NOMO-1 treated with dmso at 0.1 percent for 144 hours (cell line): ENCODE results near the gene HOXC5.
A peak's percentile ranks its signal among the peaks of the same experiment; 100 is the strongest.

Source experiments
- DNase-seq: peaks from one replicate; lab custom pipeline; 2025; ENCODE audit not compliant: unreplicated experiment; lab: John Stamatoyannopoulos, UW

The HOXC5 gene

DNA sequence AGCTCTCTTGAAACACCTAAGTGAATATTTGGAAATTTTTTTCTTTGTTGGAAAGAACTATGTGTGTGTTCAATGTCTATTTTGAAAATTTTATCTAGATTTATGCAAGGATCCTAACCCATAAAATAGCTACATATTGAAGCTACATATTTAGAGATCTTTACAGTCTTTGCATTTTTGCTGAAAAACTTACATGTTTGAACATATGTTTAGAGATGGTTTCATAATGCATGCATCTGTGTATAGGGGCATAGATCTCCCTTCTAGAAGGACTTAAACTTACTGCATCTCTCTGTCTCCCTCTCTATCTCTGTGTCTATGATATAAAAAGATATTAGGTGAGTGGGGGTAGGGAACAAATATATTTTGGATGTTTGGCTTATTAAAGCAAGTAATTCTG is 12.6 kb downstream of the HOXC5 start:
- no peak for DNase-seq

GRCh38 chr12:54045868-54046521 is 13.1 kb downstream of the HOXC5 start:
- no peak for DNase-seq

GRCh38 chr12:54046809-54047159 is 13.9 kb downstream of the HOXC5 start:
- no peak for DNase-seq

DNA sequence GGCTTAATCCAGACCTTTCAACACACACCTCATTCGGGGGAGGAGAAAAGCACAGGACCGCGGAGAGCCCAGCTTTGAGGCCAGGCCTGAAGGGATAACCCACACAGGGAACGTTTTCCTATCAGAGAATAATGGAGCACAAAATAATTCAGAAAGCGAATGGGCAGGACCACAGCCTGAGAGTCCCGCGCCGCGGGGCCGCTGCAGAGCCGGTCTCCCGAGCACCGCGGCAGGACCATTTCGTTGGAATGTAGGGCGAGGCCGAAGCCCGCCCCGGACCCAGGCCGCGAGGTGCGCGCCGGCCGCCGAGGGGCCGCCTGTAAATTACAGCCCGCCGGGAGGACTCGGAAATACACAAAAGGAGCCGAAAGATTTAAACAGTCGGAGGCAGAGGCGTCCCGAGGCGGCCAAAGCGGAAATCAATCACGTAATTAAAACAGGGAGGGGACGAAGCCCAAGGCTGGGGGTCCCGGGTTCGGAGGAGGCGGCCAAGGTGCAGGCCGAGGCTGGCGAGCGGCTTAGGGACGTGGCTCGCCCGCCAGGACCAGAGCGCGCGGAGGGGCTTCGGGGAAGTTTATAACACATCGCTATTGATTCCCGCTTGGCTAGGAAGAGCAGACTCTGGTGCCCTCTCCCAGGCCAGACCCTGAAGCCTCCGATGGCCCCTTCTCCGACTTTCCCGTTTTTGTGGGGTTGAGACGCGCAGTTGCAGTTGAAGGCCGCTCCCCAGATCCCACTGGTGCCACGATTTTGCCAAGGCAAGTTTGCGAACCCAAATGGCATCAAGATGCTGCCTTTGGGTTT is 14.5 kb downstream of the HOXC5 start:
- DNase-seq = no peak

- DNase-seq = no peak
These were observed 15.1 kb downstream of the HOXC5 start for GRCh38 chr12:54047964-54048303.

DNA sequence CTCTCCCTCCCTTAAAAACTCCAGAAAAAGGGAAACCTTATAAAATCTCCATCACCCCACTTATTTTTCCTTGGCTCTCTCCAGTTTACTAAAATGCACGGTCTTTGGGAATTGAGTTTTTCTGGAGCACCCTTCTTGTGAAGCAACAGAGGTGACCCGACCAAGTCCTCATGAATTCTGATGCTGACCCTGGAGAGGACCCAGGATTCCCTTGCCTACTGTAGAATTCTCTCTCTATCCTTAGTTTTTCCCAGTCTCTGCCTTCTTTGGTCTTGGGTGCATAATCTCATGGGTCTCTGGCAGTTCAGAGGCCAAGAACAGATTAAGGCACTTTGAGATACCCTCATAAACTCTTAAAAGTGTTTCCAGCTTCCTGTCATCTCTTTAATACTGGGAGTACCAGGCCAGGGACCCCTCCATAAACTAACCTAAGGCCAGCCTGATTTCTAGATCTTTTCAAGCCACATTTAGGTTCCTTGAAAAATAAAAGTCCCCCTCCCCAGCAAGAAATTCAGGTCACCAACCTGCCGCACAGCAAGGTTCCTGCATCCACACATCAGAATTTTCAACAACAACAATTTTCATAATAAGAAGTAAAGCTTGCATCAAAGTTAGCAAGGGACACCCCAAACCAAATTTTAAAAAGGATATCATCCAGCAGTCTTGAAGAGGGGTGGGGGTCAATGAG is 15.7 kb downstream of the HOXC5 start:
- no peak for DNase-seq

GRCh38 chr12:54049108-54049507 is 16.3 kb downstream of the HOXC5 start:
- DNase-seq = no peak

DNA sequence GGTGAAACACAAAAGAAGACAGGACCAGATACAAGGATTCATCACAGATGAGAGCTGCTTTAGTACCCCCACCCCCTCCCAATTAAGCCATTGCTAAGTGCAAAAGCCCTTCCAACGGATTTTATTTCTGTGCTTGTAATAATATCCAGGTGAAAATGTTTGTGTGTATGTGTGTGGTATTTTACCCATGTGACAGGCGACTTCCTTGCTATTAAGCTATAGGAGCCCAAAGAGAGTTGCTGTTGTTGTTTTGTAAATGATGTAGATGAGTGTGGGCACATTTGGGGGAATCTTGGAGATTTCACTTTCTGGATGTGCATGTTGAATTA is 17.6 kb downstream of the HOXC5 start:
- no peak for DNase-seq

DNA sequence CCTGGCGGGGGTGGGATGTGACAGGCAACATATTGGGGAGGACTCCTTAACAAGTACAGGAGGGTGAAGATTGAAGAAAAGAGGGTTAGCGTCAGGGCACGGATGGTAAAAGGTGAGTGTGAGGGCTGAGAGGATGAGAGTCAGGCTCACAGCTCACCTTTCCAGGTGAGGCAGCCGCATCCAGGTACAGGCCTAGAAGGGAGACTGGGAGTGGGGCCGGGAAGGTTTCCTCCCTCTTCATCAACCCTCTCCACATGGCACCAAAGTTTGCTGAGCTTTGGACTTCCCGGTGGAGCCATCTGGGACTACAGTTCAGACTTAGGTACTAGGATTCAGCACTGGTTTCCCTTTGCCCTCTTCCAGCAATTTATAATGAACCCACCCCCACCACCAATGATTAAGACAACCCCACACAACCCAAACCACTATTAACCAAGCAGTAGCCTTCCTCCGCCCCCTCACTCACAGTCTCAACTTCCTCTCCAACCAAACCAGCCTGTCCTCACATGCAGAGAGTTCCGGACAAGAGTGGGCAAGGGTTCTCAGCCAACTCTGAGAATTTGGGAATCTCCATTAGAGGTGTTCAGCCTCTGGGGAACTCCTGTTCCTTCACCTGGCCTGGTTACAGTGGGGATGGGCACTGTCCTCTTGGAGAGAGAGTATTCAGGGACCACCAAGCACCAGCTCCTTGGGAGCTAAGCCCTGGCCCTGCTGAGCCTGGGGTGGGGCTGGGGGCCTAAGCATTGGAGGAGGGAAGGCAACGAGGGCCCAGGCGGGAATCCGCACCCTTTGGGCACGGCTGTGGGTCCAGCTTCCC is 18.4 kb downstream of the HOXC5 start:
- DNase-seq = no peak

DNA sequence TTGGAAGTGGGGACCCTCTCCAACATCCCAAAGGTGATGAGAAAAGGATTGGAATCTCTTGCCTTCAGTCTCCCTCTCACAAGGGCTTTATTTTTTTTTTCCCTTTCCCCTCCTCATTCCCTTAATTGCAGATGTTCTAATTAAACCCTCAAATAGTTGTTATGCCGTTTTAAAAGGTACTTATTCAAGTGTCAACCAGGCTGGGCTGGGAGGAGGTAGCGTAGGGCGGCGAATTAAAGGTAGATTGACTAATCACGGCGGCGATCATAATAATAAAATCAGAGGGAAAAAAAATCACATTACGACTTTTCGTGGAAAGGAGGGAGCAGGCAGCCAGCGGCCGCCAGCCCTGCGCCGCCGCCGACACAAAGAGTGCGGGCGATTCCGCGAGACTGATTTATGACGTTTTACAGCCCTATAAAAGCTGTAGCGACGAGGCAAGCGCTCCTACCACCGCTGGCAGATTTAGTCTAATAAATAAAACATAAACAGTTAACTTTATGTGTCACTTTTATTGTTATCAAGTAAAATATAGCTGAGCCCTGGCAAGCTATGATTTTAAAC is 19.1 kb downstream of the HOXC5 start:
- DNase-seq = no peak

GRCh38 chr12:54052438-54053002 is 19.7 kb downstream of the HOXC5 start:
- DNase-seq = no peak

GRCh38 chr12:54053003-54053750 is 20.3 kb downstream of the HOXC5 start:
- peak; percentile 62 for DNase-seq

GRCh38 chr12:54053751-54054741 is 21.2 kb downstream of the HOXC5 start, which contains the start of gene HOXC4:
Gene HOXC4, plus strand, starts transcription at chr12:54053835. Its CDS starts 88 bp downstream, at chr12:54053923.
- peak; percentile 65 for DNase-seq

GRCh38 chr12:54054742-54055194 is 21.9 kb downstream of the HOXC5 start:
- no peak for DNase-seq

DNA sequence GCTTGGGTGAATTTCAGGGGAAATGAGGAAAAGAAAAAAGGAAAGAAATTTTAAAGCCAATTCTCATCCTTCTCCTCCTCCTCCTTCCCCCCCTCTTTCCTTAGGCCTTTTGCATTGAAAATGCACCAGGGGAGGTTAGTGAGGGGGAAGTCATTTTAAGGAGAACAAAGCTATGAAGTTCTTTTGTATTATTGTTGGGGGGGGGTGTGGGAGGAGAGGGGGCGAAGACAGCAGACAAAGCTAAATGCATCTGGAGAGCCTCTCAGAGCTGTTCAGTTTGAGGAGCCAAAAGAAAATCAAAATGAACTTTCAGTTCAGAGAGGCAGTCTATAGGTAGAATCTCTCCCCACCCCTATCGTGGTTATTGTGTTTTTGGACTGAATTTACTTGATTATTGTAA is 22.7 kb downstream of the HOXC5 start:
- DNase-seq = no peak

DNA sequence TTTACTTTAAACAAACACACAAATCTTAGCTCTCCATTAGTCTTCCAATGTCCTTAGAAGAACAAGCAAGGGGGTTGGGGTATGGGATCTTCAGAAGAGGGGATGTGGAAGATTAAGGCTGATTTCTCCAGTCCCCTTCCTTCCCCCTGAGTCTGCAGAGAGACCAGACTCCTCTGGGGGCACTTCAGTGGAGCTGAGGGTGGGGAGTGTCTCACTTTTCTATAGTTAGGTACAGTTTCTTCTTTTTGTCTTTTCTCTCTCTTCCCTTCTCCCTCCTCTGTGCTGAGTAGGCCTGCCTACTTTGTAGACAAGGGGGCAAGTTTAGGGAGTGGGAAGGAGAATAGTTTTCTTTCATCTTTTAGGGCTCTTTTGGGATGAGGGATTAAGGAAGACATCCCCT is 23.3 kb downstream of the HOXC5 start:
- DNase-seq = no peak

DNA sequence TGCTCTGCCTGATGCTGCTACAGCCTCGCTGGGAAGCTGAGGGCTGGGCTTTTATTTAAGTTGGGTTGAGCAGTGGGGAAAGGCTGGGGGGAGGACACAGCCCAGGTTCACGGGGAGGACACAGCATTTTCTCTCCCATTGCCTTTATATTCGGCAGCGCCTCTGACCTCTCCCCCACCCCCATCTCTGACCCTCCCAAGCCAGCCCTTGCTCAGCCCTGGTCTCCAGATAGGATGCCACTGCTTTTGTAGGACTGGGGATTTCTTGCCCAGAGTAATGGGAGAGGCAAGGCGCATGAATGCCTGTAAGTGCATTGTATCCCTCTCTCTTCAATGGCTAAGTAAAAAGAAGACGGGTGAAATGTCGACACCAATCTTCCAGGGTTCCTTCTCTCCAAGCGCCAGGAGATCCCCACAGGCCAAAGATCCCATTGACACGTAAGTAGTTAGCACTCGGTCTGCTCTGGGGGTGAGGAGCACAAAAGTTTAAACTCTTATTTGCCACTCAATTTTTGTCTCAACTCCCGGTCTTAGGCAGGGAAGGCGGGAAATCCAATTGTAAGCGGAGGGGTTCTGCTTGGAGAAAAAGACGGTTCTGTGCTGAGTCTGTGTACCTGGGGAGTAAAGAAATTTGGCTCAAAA is 25.4 kb downstream of the HOXC5 start:
- DNase-seq = no peak

DNA sequence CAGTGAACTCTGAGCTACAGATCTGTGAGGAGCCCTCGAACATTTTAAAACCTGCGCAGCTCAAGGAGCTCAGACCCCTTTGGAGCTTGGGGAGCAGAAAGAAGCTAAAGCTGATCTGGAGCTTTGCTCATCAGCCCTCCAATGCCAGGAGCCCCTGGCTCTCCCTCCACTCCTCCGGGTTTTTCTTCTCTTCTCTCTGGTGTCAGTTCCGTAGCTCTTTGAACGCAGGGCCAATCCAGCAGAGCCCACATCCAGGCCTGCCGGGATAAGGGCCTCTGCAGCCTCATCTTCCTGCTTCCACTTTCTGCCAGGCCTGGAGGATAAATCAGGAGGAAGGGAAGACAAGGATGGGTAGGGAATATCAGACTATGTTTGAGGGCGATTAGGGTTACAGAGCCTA is 26.8 kb downstream of the HOXC5 start:
- no peak for DNase-seq
